PC-9 (cell line): ENCODE data around the gene TTC36. TPM values are rescaled to one million over a fixed set of nuclear protein-coding genes. Genes with fewer than 3 reads are reported as not detected.

ENCODE experiments used
- BruUV-seq: library from RNA; stranded (reverse); fragments of 400-500 nt; replicated peaks from 2 replicates; lab custom pipeline; 2021; lab: Mats Ljungman, UMichigan
- CTCF ChIA-PET: fragments of 300-600 bp; sonication (Branson Sonifier 250); formaldehyde crosslinking; loops from one replicate; lab custom pipeline; 2022; ENCODE audit warnings: antibody characterized with exemption; lab: Charles Lee
- POLR2A ChIA-PET: fragments of 300-600 bp; sonication (Branson Sonifier 250); formaldehyde crosslinking; loops from one replicate; lab custom pipeline; 2022; ENCODE audit warnings: antibody characterized with exemption; ENCODE audit not compliant: unreplicated experiment; lab: Charles Lee
- DNase-seq, 2 experiments: peaks; one replicate each; pipeline versions ENCODE4 v3.0.0 to v3.0.0-alpha.2; 2015 to 2022; ENCODE audit warnings: mixed read lengths in 1 of 2
- H2AFZ ChIP-seq: fragments of 200-600 bp; sonication (generic); 2 replicates; pipeline ENCODE4 v1.8.1; 2017; ENCODE audit warnings: antibody characterized with exemption
- H3F3A ChIP-seq: fragments of 200-600 bp; sonication (generic); 2 replicates; pipeline ENCODE4 v1.8.1; 2017; ENCODE audit warnings: antibody characterized with exemption, mild to moderate bottlenecking, low read depth; ENCODE audit not compliant: insufficient read depth
- H3K27ac ChIP-seq: fragments of 200-600 bp; sonication (generic); 2 replicates; pipeline ENCODE4 v1.6.1; 2016; ENCODE audit warnings: mixed run types
- H3K27me3 ChIP-seq: fragments of 200-600 bp; sonication (generic); 2 replicates; pipeline ENCODE4 v1.6.1; 2016; ENCODE audit warnings: low read depth, mixed run types; ENCODE audit not compliant: insufficient read depth
- H3K36me3 ChIP-seq: fragments of 200-600 bp; sonication (generic); 2 replicates; pipeline ENCODE4 v1.6.1; 2016; ENCODE audit warnings: low read depth, mixed run types
- H3K4me1 ChIP-seq: fragments of 200-600 bp; sonication (generic); replicated peaks from 2 replicates; pipeline ENCODE4 v1.6.1; 2016; ENCODE audit warnings: mixed run types; ENCODE audit not compliant: insufficient read depth
- H3K4me2 ChIP-seq: fragments of 200-600 bp; sonication (generic); 2 replicates; pipeline ENCODE4 v1.6.1; 2017; ENCODE audit warnings: mixed run types
- H3K4me3 ChIP-seq: fragments of 200-600 bp; sonication (generic); 2 replicates; pipeline ENCODE4 v1.6.1; 2016; ENCODE audit warnings: mixed run types
- H3K79me2 ChIP-seq: fragments of 200-600 bp; sonication (generic); 2 replicates; pipeline ENCODE4 v1.6.1; 2017; ENCODE audit warnings: low read depth, mixed run types
- H3K9me2 ChIP-seq: fragments of 200-600 bp; sonication (generic); 2 replicates; pipeline ENCODE4 v1.8.1; 2017; ENCODE audit warnings: mild to moderate bottlenecking; ENCODE audit not compliant: insufficient read depth
- H3K9me3 ChIP-seq: fragments of 200-600 bp; sonication (generic); 2 replicates; pipeline ENCODE4 v1.8.1; 2016; ENCODE audit warnings: low read depth; ENCODE audit not compliant: insufficient read depth
- H4K20me1 ChIP-seq: fragments of 200-600 bp; sonication (generic); 2 replicates; pipeline ENCODE4 v1.8.1; 2017; ENCODE audit not compliant: insufficient read depth
- EZH2 ChIP-seq: fragments of 200-600 bp; sonication (generic); IDR thresholded peaks from 2 replicates; pipeline ENCODE4 v1.8.0; 2017; ENCODE audit warnings: antibody characterized with exemption, low read depth
- intact Hi-C: fragments of 100-400 bp; cut with micrococcal nuclease; formaldehyde crosslinking; loops from one replicate; pipeline ENCODE4 v1.10.0; 2022; ENCODE audit not compliant: unreplicated experiment
- total RNA-seq: library from RNA; stranded (reverse); gene quantifications from 2 replicates; pipeline ENCODE4 v1.2.3, GENCODE V29; 2021
- TF ChIP-seq, protein P1 (sequence below): fragments of 200-600 bp; sonication (generic); conservative IDR thresholded peaks from 2 replicates; pipeline ENCODE4 v1.6.1; 2017; ENCODE audit warnings: mixed run types, antibody characterized with exemption, mild to moderate bottlenecking, moderate library complexity

The TTC36 gene
- total RNA-seq, 1 experiment from 2014 or later = 0.41 TPM

DNA sequence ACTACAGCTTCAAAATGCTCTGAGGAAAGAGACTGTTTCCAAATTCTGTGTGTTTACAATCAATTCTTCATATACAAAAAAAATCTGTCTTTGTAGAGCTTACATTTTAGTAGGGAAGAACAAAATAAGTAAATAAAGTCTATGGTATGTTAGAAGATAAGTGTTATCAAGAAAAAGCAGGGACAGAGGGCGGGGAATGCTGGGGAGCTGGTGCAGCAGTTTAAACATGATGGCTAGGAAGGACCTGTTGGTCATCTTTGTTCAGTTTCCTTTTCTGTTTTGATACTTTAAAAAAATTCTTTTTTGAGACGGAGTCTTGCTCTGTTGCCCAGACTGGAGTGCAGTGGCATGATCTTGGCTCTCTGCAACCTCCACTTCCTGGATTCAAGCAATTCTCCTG lies 19.9 kb downstream of the TTC36 start:
- no peaks in the 10 kb centered on the region for H3K27me3 ChIP-seq
- no peaks in the 10 kb centered on the region for H3K79me2 ChIP-seq
- TF ChIP-seq, protein P1, sequence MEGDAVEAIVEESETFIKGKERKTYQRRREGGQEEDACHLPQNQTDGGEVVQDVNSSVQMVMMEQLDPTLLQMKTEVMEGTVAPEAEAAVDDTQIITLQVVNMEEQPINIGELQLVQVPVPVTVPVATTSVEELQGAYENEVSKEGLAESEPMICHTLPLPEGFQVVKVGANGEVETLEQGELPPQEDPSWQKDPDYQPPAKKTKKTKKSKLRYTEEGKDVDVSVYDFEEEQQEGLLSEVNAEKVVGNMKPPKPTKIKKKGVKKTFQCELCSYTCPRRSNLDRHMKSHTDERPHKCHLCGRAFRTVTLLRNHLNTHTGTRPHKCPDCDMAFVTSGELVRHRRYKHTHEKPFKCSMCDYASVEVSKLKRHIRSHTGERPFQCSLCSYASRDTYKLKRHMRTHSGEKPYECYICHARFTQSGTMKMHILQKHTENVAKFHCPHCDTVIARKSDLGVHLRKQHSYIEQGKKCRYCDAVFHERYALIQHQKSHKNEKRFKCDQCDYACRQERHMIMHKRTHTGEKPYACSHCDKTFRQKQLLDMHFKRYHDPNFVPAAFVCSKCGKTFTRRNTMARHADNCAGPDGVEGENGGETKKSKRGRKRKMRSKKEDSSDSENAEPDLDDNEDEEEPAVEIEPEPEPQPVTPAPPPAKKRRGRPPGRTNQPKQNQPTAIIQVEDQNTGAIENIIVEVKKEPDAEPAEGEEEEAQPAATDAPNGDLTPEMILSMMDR = no peak
- TF ChIP-seq EZH2 = no peak
- H4K20me1 ChIP-seq = no peaks in the 10 kb centered on the region
- intact Hi-C loops = no loop called here
- ChIA-PET POLR2A (interaction anchor here (0.6 kb wide), 1 partner anchor 313 kb away, joined by 5 read pairs; no protein-coding TSS in a partner anchor), CTCF (no interaction called here)
- DNase-seq = no peak
- no peaks in the 10 kb centered on the region for H3K9me2 ChIP-seq
- H3K4me1 ChIP-seq = no peaks in the 10 kb centered on the region
- no TSS peak for BruUV-seq
- no peak overlapping the region for H3K27ac ChIP-seq
- no peak overlapping the region for H2AFZ ChIP-seq
- H3K36me3 ChIP-seq = no peaks in the 10 kb centered on the region
- H3K9me3 ChIP-seq = no peaks in the 10 kb centered on the region
- H3K4me3 ChIP-seq = no peak overlapping the region
- peaks cover 3% of the 10 kb centered on the region for H3F3A ChIP-seq
- H3K4me2 ChIP-seq = no peak overlapping the region

- CTCF ChIA-PET = no interaction called here
- TF ChIP-seq EZH2 = no peak
- TF ChIP-seq, protein P1 = no peak
- H3K9me2 ChIP-seq = no peaks in the 10 kb centered on the region
- H3K36me3 ChIP-seq = no peaks in the 10 kb centered on the region
- BruUV-seq = no TSS peak
- no peak overlapping the region for H3K27ac ChIP-seq
- intact Hi-C loops = no loop called here
- no peaks in the 10 kb centered on the region for H3K27me3 ChIP-seq
- no peak overlapping the region for H2AFZ ChIP-seq
- H4K20me1 ChIP-seq = no peaks in the 10 kb centered on the region
- DNase-seq = no peak
- POLR2A ChIA-PET = no interaction called here
- no peak overlapping the region for H3K4me3 ChIP-seq
- no peaks in the 10 kb centered on the region for H3K79me2 ChIP-seq
- no peaks in the 10 kb centered on the region for H3F3A ChIP-seq
- no peaks in the 10 kb centered on the region for H3K4me1 ChIP-seq
- no peak overlapping the region for H3K4me2 ChIP-seq
- no peaks in the 10 kb centered on the region for H3K9me3 ChIP-seq
Observed at GRCh38 chr11:118552341-118552740, 25.1 kb downstream of the TTC36 start.

DNA sequence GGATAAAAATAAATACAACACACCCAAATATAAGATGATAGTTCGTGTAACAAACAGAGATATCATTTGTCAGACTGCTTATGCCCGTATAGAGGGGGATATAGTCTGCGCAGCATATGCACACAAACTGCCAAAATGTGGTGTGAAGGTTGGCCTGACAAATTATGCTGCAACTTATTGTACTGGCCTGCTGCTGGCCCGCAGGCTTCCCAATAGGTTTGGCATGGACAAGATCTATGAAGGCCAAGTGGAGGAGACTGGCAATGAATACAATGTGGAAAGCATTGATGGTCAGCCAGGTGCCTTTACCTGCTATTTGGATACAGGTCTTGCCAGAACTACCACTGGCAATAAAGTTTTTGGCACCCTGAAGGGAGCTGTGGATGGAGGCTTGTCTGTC lies 33.5 kb downstream of the TTC36 start:
- CTCF ChIA-PET = no interaction called here
- intact Hi-C loops = loop anchor here (10.0 kb wide), 1 partner anchor 736 kb away; the partner anchor contains the start of gene FXYD2
- Histone ChIP-seq H3K36me3 (no peaks in the 10 kb centered on the region), H3K27ac (no peak overlapping the region), H4K20me1 (no peaks in the 10 kb centered on the region), H3K4me3 (no peak overlapping the region), H3K4me2 (no peak overlapping the region), H3K9me2 (no peaks in the 10 kb centered on the region), H3K27me3 (no peaks in the 10 kb centered on the region), H3K9me3 (no peaks in the 10 kb centered on the region), H3K4me1 (0 out of 2 replicates have a peak, but pooled peaks cover 4% of the 10 kb centered on the region), H3F3A (no peaks in the 10 kb centered on the region; the same call in none of the 2 replicates), H3K79me2 (no peaks in the 10 kb centered on the region), H2AFZ (no peak overlapping the region)
- no peak for DNase-seq
- no peak for TF ChIP-seq EZH2
- TF ChIP-seq, protein P1 = no peak
- POLR2A ChIA-PET = no interaction called here
- BruUV-seq = no TSS peak
